Testis (tissue), 3 donors: ENCODE measurements around the gene EWSR1. TPM values are rescaled to one million over a fixed set of nuclear protein-coding genes. Genes with fewer than 3 reads are reported as not detected.
"Not testable (repeated sequence)": the region's sequence is repeated elsewhere in the genome, so short reads cannot be mapped to it uniquely, and the experiment has no call there.

Experiments used
- DNase-seq: peaks from one replicate; pipeline ENCODE4 v3.0.0-alpha.2; 2019
- H3K27ac ChIP-seq, 2 donors: fragments of 200-600 bp; sonication (generic); one replicate each; pipeline ENCODE4 v1.5.1; 2019
- H3K27me3 ChIP-seq: fragments of 200-600 bp; sonication (generic); one replicate; pipeline ENCODE4 v1.5.1; 2019
- H3K36me3 ChIP-seq: fragments of 200-600 bp; sonication (generic); one replicate; pipeline ENCODE4 v1.5.1; 2017; ENCODE audit warnings: low read depth; ENCODE audit errors: missing control alignments
- H3K4me1 ChIP-seq: fragments of 200-600 bp; sonication (generic); one replicate; pipeline ENCODE4 v1.5.1; 2019
- H3K4me3 ChIP-seq, 2 donors: fragments of 200-600 bp; sonication (generic); one replicate each; pipeline ENCODE4 v1.5.1; 2017 to 2019
- H3K9me3 ChIP-seq: fragments of 200-600 bp; sonication (generic); one replicate; pipeline ENCODE4 v1.5.1; 2017
- CTCF ChIP-seq, 3 experiments: fragments of 450-650 bp in 2 of 3; fragments of 200-600 bp in 1 of 3; sonication (generic) in 1 of 3; IDR thresholded peaks; one replicate each; pipeline ENCODE4 v1.5.1; 2016 to 2019; ENCODE audit warnings: antibody characterized with exemption in 3 of 3, mild to moderate bottlenecking in 2 of 3, moderate library complexity in 1 of 3
- POLR2A ChIP-seq: fragments of 450-650 bp; IDR thresholded peaks from one replicate; pipeline ENCODE4 v1.6.1; 2017; ENCODE audit warnings: antibody characterized with exemption, mild to moderate bottlenecking, moderate library complexity
- WGBS, 2 donors: methylation state at CpG; one replicate each; pipeline ENCODE4 v1.1.5; 2018; 5-methylcytosine and 5-hydroxymethylcytosine counted together
- intact Hi-C: fragments of 100-400 bp; cut with DNase I; formaldehyde crosslinking; loops from one replicate; pipeline ENCODE4 v1.15.1; 2023; ENCODE audit warnings: low total_unique reads
- polyA plus RNA-seq: library from polyadenylated mRNA; stranded (reverse); fragments of 350-450 nt; fragmentation: Illumina TruSeq; extraction: RNeasy Lipid Tissue Mini Kit (QIAGEN cat#74804); gene quantifications from one replicate; pipeline ENCODE4 v1.2.3, GENCODE V29; 2014; ENCODE audit warnings: low read depth, low replicate concordance; ENCODE audit not compliant: insufficient read depth
- total RNA-seq, 2 donors: library from RNA; depleted of rRNA; stranded (reverse); fragments of >200 nt; gene quantifications; one replicate each; pipeline ENCODE4 v1.2.3, GENCODE V29; 2016

The EWSR1 gene
- total and polyA plus RNA-seq, 3 donors from 2014 or later: 286 to 451 (median 336) TPM

GRCh38 chr22:29230972-29231875 lies 36.8 kb upstream of the EWSR1 start:
- no peak overlapping the region for H3K4me3 ChIP-seq
- intact Hi-C loops: no loop called here
- no peaks in the 10 kb centered on the region for H3K9me3 ChIP-seq
- peaks cover 16% of the 10 kb centered on the region for H3K4me1 ChIP-seq
- 92 to 95% methylated on average over 14 to 19 of the region's 19 CpGs for WGBS, 2 donors
- H3K27me3 ChIP-seq: no peaks in the 10 kb centered on the region
- no peak overlapping the region for H3K27ac ChIP-seq
- TF ChIP-seq POLR2A (no peak), CTCF (IDR thresholded peaks at IDR 0.05) (no peak)
- DNase-seq: no peak
- no peaks in the 10 kb centered on the region for H3K36me3 ChIP-seq

GRCh38 chr22:29231971-29232959 lies 35.8 kb upstream of the EWSR1 start:
- WGBS, 2 donors: 35 to 52% methylated on average over 11 to 22 of the region's 22 CpGs
- peak; percentile 81 for DNase-seq
- peak overlapping the region; percentile 19 to 35 for H3K27ac ChIP-seq

GRCh38 chr22:29233277-29233877 lies 34.7 kb upstream of the EWSR1 start:
- Histone ChIP-seq H3K27me3 (no peaks in the 10 kb centered on the region), H3K4me3 (no peak overlapping the region), H3K4me1 (peaks cover 15% of the 10 kb centered on the region), H3K36me3 (no peaks in the 10 kb centered on the region), H3K27ac (no peak overlapping the region), H3K9me3 (no peaks in the 10 kb centered on the region)
- WGBS, 2 donors: 91 to 100% methylated on average over 1 of the region's 1 CpG
- TF ChIP-seq POLR2A (no peak), CTCF (IDR thresholded peaks at IDR 0.05) (no peak)
- no peak for DNase-seq
- intact Hi-C loops: no loop called here

More at GRCh38 chr22:29231971-29232959, 35.8 kb upstream of the EWSR1 start:
- Histone ChIP-seq H3K27me3 (no peaks in the 10 kb centered on the region), H3K4me3 (no peak overlapping the region), H3K9me3 (no peaks in the 10 kb centered on the region), H3K36me3 (no peaks in the 10 kb centered on the region), H3K4me1 (peaks cover 15% of the 10 kb centered on the region)
- intact Hi-C loops: no loop called here
- no peak for TF ChIP-seq CTCF (IDR thresholded peaks at IDR 0.05)
- TF ChIP-seq POLR2A: no peak

- 80 to 85% methylated on average over 9 of the region's 9 CpGs for WGBS, 2 donors
- DNase-seq, H3K4me3 ChIP-seq, H3K27ac ChIP-seq, H3K4me1 ChIP-seq, H3K9me3 ChIP-seq, intact Hi-C loops, H3K36me3 ChIP-seq, H3K27me3 ChIP-seq: not testable (repeated sequence)
Measured at GRCh38 chr22:29240481-29240880, 27.6 kb upstream of the EWSR1 start.
